Measurements from ENCODE around the gene TTYH3.

TTYH3 gene

GRCh38 chr7:2662273-2663120 lies 30.7 kb downstream of the TTYH3 start:
- H3K23ac ChIP-seq (ENCODE audit: low read depth, low read length, poor library complexity): peak overlapping the region; percentile 43
- H3K36me3 ChIP-seq (replicated peaks in 1 of 2; ENCODE audit: control insufficient read depth in 2 of 2, insufficient read depth in 2 of 2, low read length in 2 of 2): peaks cover 27 to 59% of the 10 kb centered on the region in 2 donors
- H3K4ac ChIP-seq (ENCODE audit: low read length): no peak overlapping the region
- H3K4me2 ChIP-seq (ENCODE audit: insufficient read depth, low read length, poor library complexity, severe bottlenecking): no peak overlapping the region
- peaks cover 0 to 2% (median 0%) of the 10 kb centered on the region in 3 experiments for H3K27me3 ChIP-seq (ENCODE audit: control insufficient read depth in 3 of 3, insufficient read depth in 3 of 3, low read depth in 1 of 3, low read length in 3 of 3)
- H3K27ac ChIP-seq (replicated peaks; ENCODE audit: low read length): no peak overlapping the region
- no peak overlapping the region for H2AK5ac ChIP-seq (ENCODE audit: low read depth, low read length)
- no peak overlapping the region for H2AFZ ChIP-seq (ENCODE audit: low read length)
- peak overlapping the region; percentile 37 for H2BK15ac ChIP-seq (ENCODE audit: low read length)
- H3K18ac ChIP-seq (ENCODE audit: low read length): no peak overlapping the region
- DNase-seq (ENCODE audit: low spot score): no peak
- H2BK120ac ChIP-seq (ENCODE audit: low read depth, low read length): no peak overlapping the region
- no peak overlapping the region for H4K91ac ChIP-seq (ENCODE audit: low read depth, low read length, poor library complexity)
- H2BK12ac ChIP-seq (ENCODE audit: low read length): no peak overlapping the region
- no peak overlapping the region for H3K9ac ChIP-seq (ENCODE audit: low read depth, low read length, poor library complexity)
- no peak overlapping the region for H4K8ac ChIP-seq (ENCODE audit: low read depth, low read length)
- no peak overlapping the region for H3K4me3 ChIP-seq (ENCODE audit: low read length in 2 of 2)
- no peaks in the 10 kb centered on the region for H3K4me1 ChIP-seq (ENCODE audit: control insufficient read depth in 2 of 2, insufficient read depth in 1 of 2, low read depth in 1 of 2, low read length in 2 of 2)
- H3K79me1 ChIP-seq (ENCODE audit: low read depth, low read length): peaks cover 6% of the 10 kb centered on the region
- peak overlapping the region; percentile 75 for H3K14ac ChIP-seq (ENCODE audit: low read length)
- H2BK5ac ChIP-seq (ENCODE audit: low read length): no peak overlapping the region
- H3K9me3 ChIP-seq (replicated peaks in 1 of 2; ENCODE audit: control insufficient read depth in 2 of 2, insufficient read depth in 1 of 2, low read depth in 1 of 2, low read length in 2 of 2): no peaks in the 10 kb centered on the region
- no CpG with 5 or more reads among the region's 33 CpGs for WGBS, 2 donors (ENCODE audit: extremely low coverage in 2 of 2, insufficient read length in 2 of 2, insufficient replicate concordance in 1 of 2)

- Histone ChIP-seq H2AFZ (ENCODE audit: low read length) (no peak overlapping the region), H2BK120ac (ENCODE audit: low read depth, low read length) (no peak overlapping the region), H3K27ac (replicated peaks; ENCODE audit: low read length) (no peak overlapping the region), H2AK5ac (ENCODE audit: low read depth, low read length) (no peak overlapping the region), H4K8ac (ENCODE audit: low read depth, low read length) (peak overlapping the region; percentile 65), H3K18ac (ENCODE audit: low read length) (peak overlapping the region; percentile 85), H3K4me1 (ENCODE audit: control insufficient read depth in 2 of 2, insufficient read depth in 1 of 2, low read depth in 1 of 2, low read length in 2 of 2) (no peaks in the 10 kb centered on the region), H3K9me3 (replicated peaks in 1 of 2; ENCODE audit: control insufficient read depth in 2 of 2, insufficient read depth in 1 of 2, low read depth in 1 of 2, low read length in 2 of 2) (no peaks in the 10 kb centered on the region), H3K4me3 (ENCODE audit: low read length in 2 of 2) (no peak overlapping the region), H3K36me3 (replicated peaks in 1 of 2; ENCODE audit: control insufficient read depth in 2 of 2, insufficient read depth in 2 of 2, low read length in 2 of 2) (peaks cover 19 to 51% of the 10 kb centered on the region in 2 donors), H3K23ac (ENCODE audit: low read depth, low read length, poor library complexity) (peak overlapping the region; percentile 8), H3K79me1 (ENCODE audit: low read depth, low read length) (peaks cover 4% of the 10 kb centered on the region), H2BK12ac (ENCODE audit: low read length) (no peak overlapping the region), H4K91ac (ENCODE audit: low read depth, low read length, poor library complexity) (no peak overlapping the region), H3K27me3 (ENCODE audit: control insufficient read depth in 3 of 3, insufficient read depth in 3 of 3, low read depth in 1 of 3, low read length in 3 of 3) (peaks cover 0 to 2% (median 0%) of the 10 kb centered on the region in 3 experiments), H3K14ac (ENCODE audit: low read length) (peak overlapping the region; percentile 75), H2BK5ac (ENCODE audit: low read length) (peak overlapping the region; percentile 87), H2BK15ac (ENCODE audit: low read length) (peak overlapping the region; percentile 37), H3K4ac (ENCODE audit: low read length) (no peak overlapping the region), H3K4me2 (ENCODE audit: insufficient read depth, low read length, poor library complexity, severe bottlenecking) (no peak overlapping the region), H3K9ac (ENCODE audit: low read depth, low read length, poor library complexity) (peak overlapping the region; percentile 77)
- no CpG with 5 or more reads among the region's 30 CpGs for WGBS, 2 donors (ENCODE audit: extremely low coverage in 2 of 2, insufficient read length in 2 of 2, insufficient replicate concordance in 1 of 2)
- DNase-seq (ENCODE audit: low spot score): no peak
Measured at GRCh38 chr7:2663121-2663886, 31.5 kb downstream of the TTYH3 start.

- H3K79me1 ChIP-seq (ENCODE audit: low read depth, low read length): peaks cover 1% of the 10 kb centered on the region
Measured at GRCh38 chr7:2663960-2664359, 32.2 kb downstream of the TTYH3 start.

GRCh38 chr7:2665359-2665791 lies 33.6 kb downstream of the TTYH3 start:
- H2BK12ac ChIP-seq (ENCODE audit: low read length): no peak overlapping the region
- no peak overlapping the region for H2AK5ac ChIP-seq (ENCODE audit: low read depth, low read length)
- H2BK15ac ChIP-seq (ENCODE audit: low read length): no peak overlapping the region
- H3K4ac ChIP-seq (ENCODE audit: low read length): no peak overlapping the region
- no peaks in the 10 kb centered on the region for H3K9me3 ChIP-seq (replicated peaks in 1 of 2; ENCODE audit: control insufficient read depth in 2 of 2, insufficient read depth in 1 of 2, low read depth in 1 of 2, low read length in 2 of 2)
- no peak overlapping the region for H4K8ac ChIP-seq (ENCODE audit: low read depth, low read length)
- no CpG with 5 or more reads among the region's 33 CpGs for WGBS, 2 donors (ENCODE audit: extremely low coverage in 2 of 2, insufficient read length in 2 of 2, insufficient replicate concordance in 1 of 2)
- H3K79me1 ChIP-seq (ENCODE audit: low read depth, low read length): no peaks in the 10 kb centered on the region
- peak overlapping the region; percentile 85 for H3K23ac ChIP-seq (ENCODE audit: low read depth, low read length, poor library complexity)
- H2AFZ ChIP-seq (ENCODE audit: low read length): no peak overlapping the region
- no peak overlapping the region for H2BK5ac ChIP-seq (ENCODE audit: low read length)
- DNase-seq (ENCODE audit: low spot score): no peak
- no peaks in the 10 kb centered on the region for H3K4me1 ChIP-seq (ENCODE audit: control insufficient read depth in 2 of 2, insufficient read depth in 1 of 2, low read depth in 1 of 2, low read length in 2 of 2)
- no peak overlapping the region for H3K4me2 ChIP-seq (ENCODE audit: insufficient read depth, low read length, poor library complexity, severe bottlenecking)
- no peak overlapping the region for H3K27ac ChIP-seq (replicated peaks; ENCODE audit: low read length)
- H4K91ac ChIP-seq (ENCODE audit: low read depth, low read length, poor library complexity): no peak overlapping the region
- H3K18ac ChIP-seq (ENCODE audit: low read length): peak overlapping the region; percentile 0
- H2BK120ac ChIP-seq (ENCODE audit: low read depth, low read length): no peak overlapping the region
- H3K9ac ChIP-seq (ENCODE audit: low read depth, low read length, poor library complexity): no peak overlapping the region
- H3K4me3 ChIP-seq (ENCODE audit: low read length in 2 of 2): peak overlapping the region in 1 of 2 donors; percentile 62
- peaks cover 0 to 2% (median 0%) of the 10 kb centered on the region in 3 experiments for H3K27me3 ChIP-seq (ENCODE audit: control insufficient read depth in 3 of 3, insufficient read depth in 3 of 3, low read depth in 1 of 3, low read length in 3 of 3)
- peaks cover 11 to 34% of the 10 kb centered on the region in 2 donors for H3K36me3 ChIP-seq (replicated peaks in 1 of 2; ENCODE audit: control insufficient read depth in 2 of 2, insufficient read depth in 2 of 2, low read length in 2 of 2)
- peak overlapping the region; percentile 56 for H3K14ac ChIP-seq (ENCODE audit: low read length)

More at GRCh38 chr7:2663960-2664359, 32.2 kb downstream of the TTYH3 start:
- H3K4ac ChIP-seq (ENCODE audit: low read length): no peak overlapping the region
- no peak overlapping the region for H4K91ac ChIP-seq (ENCODE audit: low read depth, low read length, poor library complexity)
- H3K4me3 ChIP-seq (ENCODE audit: low read length in 2 of 2): peak overlapping the region in 1 of 2 donors; percentile 11
- no peak overlapping the region for H3K9ac ChIP-seq (ENCODE audit: low read depth, low read length, poor library complexity)
- H2BK15ac ChIP-seq (ENCODE audit: low read length): no peak overlapping the region
- H2AK5ac ChIP-seq (ENCODE audit: low read depth, low read length): no peak overlapping the region
- no peaks in the 10 kb centered on the region for H3K4me1 ChIP-seq (ENCODE audit: control insufficient read depth in 2 of 2, insufficient read depth in 1 of 2, low read depth in 1 of 2, low read length in 2 of 2)
- H2BK120ac ChIP-seq (ENCODE audit: low read depth, low read length): no peak overlapping the region
- peaks cover 12 to 45% of the 10 kb centered on the region in 2 donors for H3K36me3 ChIP-seq (replicated peaks in 1 of 2; ENCODE audit: control insufficient read depth in 2 of 2, insufficient read depth in 2 of 2, low read length in 2 of 2)
- no peak overlapping the region for H2AFZ ChIP-seq (ENCODE audit: low read length)
- WGBS, 2 donors (ENCODE audit: extremely low coverage in 2 of 2, insufficient read length in 2 of 2, insufficient replicate concordance in 1 of 2): no CpG with 5 or more reads among the region's 4 CpGs
- H3K27me3 ChIP-seq (ENCODE audit: control insufficient read depth in 3 of 3, insufficient read depth in 3 of 3, low read depth in 1 of 3, low read length in 3 of 3): peaks cover 0 to 2% (median 0%) of the 10 kb centered on the region in 3 experiments
- H3K27ac ChIP-seq (replicated peaks; ENCODE audit: low read length): no peak overlapping the region
- no peak overlapping the region for H2BK12ac ChIP-seq (ENCODE audit: low read length)
- no peaks in the 10 kb centered on the region for H3K9me3 ChIP-seq (replicated peaks in 1 of 2; ENCODE audit: control insufficient read depth in 2 of 2, insufficient read depth in 1 of 2, low read depth in 1 of 2, low read length in 2 of 2)
- H3K23ac ChIP-seq (ENCODE audit: low read depth, low read length, poor library complexity): peak overlapping the region; percentile 65
- H4K8ac ChIP-seq (ENCODE audit: low read depth, low read length): peak overlapping the region; percentile 65
- H3K14ac ChIP-seq (ENCODE audit: low read length): no peak overlapping the region
- no peak overlapping the region for H3K4me2 ChIP-seq (ENCODE audit: insufficient read depth, low read length, poor library complexity, severe bottlenecking)
- peak overlapping the region; percentile 44 for H3K18ac ChIP-seq (ENCODE audit: low read length)
- no peak for DNase-seq (ENCODE audit: low spot score)
- H2BK5ac ChIP-seq (ENCODE audit: low read length): peak overlapping the region; percentile 87

Data from neuronal stem cell (in vitro differentiated cells).